ENCODE measurements around the gene DNAAF8.

DNA sequence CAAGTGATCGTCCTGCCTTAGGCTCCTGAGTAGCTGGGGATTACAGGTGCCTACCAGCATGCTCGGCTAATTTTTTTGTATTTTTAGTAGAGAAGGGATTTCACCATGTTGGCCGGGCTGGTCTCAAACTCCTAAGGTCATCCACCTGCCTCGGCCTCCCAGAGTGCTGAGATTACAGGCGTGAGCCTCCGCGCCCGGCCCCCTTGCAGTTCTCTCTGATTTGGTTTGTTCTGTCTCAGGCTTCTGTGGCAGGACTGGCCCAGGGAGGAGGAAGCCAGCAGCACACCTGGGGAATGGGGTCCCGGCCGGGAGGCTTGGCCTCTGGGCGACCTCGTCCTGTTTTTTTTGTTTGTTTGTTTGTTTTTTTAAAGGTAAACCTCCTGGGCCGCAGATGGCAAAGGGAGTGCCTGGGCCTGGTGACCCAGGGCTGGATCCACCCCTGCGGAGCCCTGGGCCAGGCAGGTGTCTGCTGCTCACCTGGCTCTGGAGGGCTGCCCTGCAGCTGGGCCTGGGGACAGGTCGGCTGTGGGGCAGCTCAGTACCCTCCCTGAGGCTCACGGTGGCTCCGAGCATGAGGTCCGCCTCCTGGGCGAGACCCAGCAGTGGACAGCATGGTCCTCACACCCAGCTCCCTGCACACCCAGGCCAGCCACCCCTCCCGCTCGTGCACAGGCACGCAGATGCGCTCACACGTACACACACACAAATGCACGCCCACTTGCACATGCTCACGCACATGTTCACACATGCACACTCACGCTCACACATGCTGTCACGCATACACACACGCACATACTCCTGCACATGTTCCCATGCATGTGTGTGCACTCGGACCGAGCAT lies 44.3 kb upstream of the DNAAF8 start:
- TF ChIP-seq SUZ12 (IDR thresholded peaks at IDR 0.05; ENCODE audit: extremely low read depth, insufficient read depth, insufficient read length), result no peak
- no peak for TF ChIP-seq YY1 (IDR thresholded peaks at IDR 0.05; ENCODE audit: insufficient read depth, insufficient read length)
